Measurements from ENCODE around the gene G3BP2.
"Not testable (repeated sequence)": the region's sequence is repeated elsewhere in the genome, so short reads cannot be mapped to it uniquely, and the experiment has no call there.

Gene G3BP2

GRCh38 chr4:75673027-75673958, at the start of gene G3BP2:
G3BP2 (minus strand) TSS chr4:75673411; CDS start chr4:75662025, 11,386 bp downstream.
- peak; percentile 96 for DNase-seq

- DNase-seq, result no peak
Measured at GRCh38 chr4:75722417-75722816, 49.2 kb upstream of the G3BP2 start.

- DNase-seq, result no peak
Measured at GRCh38 chr4:75718529-75718928, 45.3 kb upstream of the G3BP2 start.

GRCh38 chr4:75717408-75717807, 44.2 kb upstream of the G3BP2 start:
- no peak for DNase-seq

GRCh38 chr4:75716054-75716453, 42.8 kb upstream of the G3BP2 start:
- not testable (repeated sequence) for DNase-seq

- no peak for DNase-seq
Measured at GRCh38 chr4:75715105-75715799, 42.0 kb upstream of the G3BP2 start.

- DNase-seq, result no peak
Measured at GRCh38 chr4:75714704-75715103, 41.5 kb upstream of the G3BP2 start.

- DNase-seq, result no peak
Measured at GRCh38 chr4:75714011-75714410, 40.8 kb upstream of the G3BP2 start.

- no peak for DNase-seq
Measured at GRCh38 chr4:75710246-75710645, 37.0 kb upstream of the G3BP2 start.

GRCh38 chr4:75708218-75708691, 35.0 kb upstream of the G3BP2 start:
- no peak for DNase-seq

GRCh38 chr4:75705198-75705977, 32.2 kb upstream of the G3BP2 start:
- no peak for DNase-seq

GRCh38 chr4:75702919-75703411, 29.8 kb upstream of the G3BP2 start:
- no peak for DNase-seq

- no peak for DNase-seq
Measured at GRCh38 chr4:75699299-75699698, 26.1 kb upstream of the G3BP2 start.

GRCh38 chr4:75698963-75699228, 25.7 kb upstream of the G3BP2 start:
- DNase-seq, result no peak

- DNase-seq, result no peak
Measured at GRCh38 chr4:75698162-75698962, 25.2 kb upstream of the G3BP2 start.

- no peak for DNase-seq
Measured at GRCh38 chr4:75696581-75696980, 23.4 kb upstream of the G3BP2 start.

GRCh38 chr4:75696071-75696470, 22.9 kb upstream of the G3BP2 start:
- DNase-seq, result no peak

- not testable (repeated sequence) for DNase-seq
Measured at GRCh38 chr4:75692066-75692465, 18.9 kb upstream of the G3BP2 start.

GRCh38 chr4:75687125-75687524, 13.9 kb upstream of the G3BP2 start:
- not testable (repeated sequence) for DNase-seq

- DNase-seq, result no peak
Measured at GRCh38 chr4:75686346-75686745, 13.1 kb upstream of the G3BP2 start.

GRCh38 chr4:75685546-75686189, 12.5 kb upstream of the G3BP2 start:
- DNase-seq, result no peak

All from NCI-H1048 (cell line).